SKM-1 (cell line): Measurements from ENCODE around the gene MGAT1.
"Not testable (repeated sequence)": the region's sequence is repeated elsewhere in the genome, so short reads cannot be mapped to it uniquely, and the experiment has no call there.

ENCODE experiments used
- DNase-seq: peaks from one replicate; lab custom pipeline; 2025; ENCODE audit not compliant: unreplicated experiment; lab: John Stamatoyannopoulos, UW

The MGAT1 gene

DNA sequence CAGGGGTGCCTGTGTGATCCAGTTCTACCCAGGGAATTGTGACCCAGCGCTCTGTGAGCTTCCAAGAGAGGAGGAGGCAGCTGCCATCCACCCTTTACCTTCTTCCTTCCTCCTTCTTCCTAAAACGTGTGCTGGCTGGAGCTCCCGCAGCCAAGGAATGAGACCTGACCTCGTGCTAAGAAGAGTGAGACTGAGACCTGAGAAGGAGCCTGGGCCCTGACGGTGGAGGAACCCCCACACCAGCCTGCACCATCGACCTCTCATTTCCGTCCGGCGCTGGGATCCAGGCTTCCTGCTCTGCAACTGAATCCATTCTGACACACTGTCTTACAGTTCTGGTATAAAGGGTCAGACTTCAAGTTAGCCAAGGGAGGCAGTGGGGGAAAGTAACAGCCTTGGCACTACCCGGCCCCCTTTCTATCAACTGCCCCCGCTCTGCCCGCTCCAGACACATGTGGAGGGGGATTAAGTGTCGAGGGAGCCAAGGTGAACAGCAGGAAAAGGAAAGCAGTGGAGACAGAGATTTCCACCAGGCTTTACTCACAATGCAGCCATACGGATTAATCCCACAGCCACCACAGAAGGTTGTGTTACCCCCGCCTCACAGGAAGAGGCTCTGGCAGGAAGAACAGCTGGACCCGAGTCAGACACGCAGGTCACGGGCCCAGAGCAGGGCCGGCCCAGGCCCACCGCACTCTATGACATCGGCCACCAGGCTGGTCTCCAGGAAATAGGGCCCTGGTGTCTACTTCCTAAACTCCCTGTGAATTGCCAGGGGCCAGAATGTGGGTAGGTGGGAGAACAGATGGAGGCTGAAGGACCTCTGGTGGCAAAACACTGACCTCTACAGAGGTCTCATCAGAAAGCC is 15.8 kb downstream of the MGAT1 start:
- DNase-seq = no peak

DNA sequence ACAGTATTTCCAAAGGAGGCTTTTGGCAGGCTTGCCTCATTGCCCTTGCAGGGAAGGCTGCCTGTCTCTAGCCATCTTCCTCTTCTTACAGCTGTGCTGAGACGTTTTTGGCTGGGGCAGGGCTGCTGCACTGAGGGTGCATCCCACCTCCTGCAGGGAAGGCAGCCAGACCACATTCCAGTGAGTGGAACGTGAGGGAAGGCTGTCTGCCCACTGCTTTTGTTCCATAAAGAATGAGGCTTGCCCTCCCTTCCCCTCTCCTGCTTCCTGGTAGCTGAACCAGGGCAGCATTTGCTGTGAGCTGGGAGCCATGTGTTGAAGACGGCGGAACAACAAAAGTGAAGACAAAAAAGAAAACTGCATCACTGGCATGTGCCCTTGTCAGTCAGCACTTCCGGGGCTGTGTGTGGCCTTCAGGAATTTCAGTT is 16.8 kb downstream of the MGAT1 start:
- no peak for DNase-seq

- no peak for DNase-seq
These were observed 17.4 kb downstream of the MGAT1 start for GRCh38 chr5:180785121-180785781.

DNA sequence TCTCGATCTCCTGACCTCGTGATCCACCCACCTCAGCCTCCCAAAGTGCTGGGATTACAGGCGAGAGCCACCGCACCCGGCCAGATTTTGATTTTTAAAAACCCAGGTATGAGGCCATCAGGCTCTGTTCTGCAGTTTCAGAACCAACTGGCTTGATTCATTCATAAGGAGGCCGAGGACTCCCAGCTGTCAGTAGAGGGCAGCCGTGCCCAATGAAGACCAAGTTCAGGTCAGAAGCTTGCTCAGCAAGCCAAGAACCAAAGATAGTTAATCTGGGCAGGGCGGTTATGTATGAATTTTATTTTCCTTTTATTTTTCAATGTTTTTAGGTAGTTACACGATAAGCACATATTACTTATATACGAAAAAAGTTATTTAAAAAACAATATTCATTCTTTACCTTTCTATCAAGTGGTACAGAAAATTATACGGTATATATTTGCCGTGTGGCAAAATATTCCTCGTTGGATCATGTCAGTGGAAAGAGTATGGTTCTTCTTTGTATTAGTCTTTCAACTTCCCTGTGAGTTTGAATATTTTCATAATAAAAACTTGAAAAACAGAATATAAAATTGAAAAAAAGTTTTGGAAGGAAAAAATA is 18.0 kb downstream of the MGAT1 start:
- DNase-seq = no peak

DNA sequence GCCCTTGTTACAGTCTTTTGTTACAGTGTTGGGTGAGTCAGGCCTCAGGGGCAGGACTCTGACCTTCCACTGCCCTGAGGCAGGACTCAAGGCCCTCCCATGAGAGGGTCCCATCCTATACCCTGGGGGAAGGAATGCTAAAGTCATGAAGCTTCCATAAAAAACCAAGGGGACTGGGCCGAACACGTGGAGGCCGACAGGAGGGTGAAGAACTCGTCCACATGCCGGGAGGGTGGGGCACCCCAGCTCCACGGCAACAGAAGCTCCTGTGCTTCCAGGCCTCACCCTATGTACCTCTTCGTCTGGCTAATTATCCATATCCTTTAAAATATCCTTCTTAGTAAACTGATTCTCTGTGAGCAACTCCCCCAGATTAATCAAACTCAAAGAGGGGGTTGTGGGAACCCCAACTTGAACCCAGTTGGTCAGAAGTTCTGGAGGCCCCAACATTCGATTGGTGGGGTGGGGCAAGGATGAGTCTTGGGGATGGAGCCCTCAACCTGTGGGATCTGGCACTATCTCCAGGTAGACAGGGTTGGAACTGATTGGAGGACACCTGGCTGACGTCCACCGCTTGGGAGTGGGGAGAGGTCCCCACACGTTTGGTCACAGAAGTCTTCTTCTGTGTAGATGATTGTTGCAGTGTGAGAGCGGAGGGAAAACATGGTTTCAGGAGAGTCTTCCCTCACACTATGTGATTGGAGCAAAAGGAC is 19.1 kb downstream of the MGAT1 start:
- DNase-seq = no peak

DNA sequence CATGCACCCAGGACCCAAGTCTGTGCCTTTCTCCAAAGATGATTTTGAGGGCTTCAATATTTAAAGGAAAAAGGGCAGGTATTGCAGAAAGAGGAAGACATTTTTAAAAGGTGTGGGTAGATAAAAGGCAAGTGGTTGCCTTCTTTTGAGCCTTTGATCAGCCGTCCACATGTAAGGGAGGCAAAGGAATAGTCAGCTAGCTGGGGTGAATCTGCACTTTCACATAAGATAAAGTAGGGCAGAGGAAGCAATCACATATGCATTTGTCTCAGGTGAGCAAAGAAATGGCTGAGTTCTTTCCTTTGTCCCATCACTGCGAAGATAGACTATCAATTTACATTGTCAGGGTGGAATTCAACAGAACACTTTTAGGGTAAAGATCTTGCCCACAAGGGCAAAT is 19.9 kb downstream of the MGAT1 start:
- DNase-seq = no peak

DNA sequence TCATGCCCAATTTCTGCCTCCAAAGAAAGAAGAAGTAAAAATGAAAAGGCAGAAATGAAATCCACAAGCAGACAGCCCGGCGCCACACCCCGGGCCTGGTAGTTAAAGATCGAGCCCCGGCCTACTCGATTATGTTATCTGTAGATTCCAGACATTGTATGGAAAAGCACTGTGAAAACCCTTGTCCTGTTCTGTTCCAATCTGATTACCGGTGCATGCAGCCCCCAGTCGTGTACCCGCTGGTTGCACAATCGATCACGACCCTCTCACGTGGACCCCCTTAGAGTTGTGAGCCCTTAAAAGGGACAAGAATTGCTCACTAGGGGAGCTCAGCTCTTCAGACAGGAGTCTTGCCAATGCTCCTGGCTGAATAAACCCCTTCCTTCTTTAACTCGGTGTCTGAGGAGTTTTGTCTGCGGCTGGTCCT is 20.7 kb downstream of the MGAT1 start:
- not testable (repeated sequence) for DNase-seq

DNA sequence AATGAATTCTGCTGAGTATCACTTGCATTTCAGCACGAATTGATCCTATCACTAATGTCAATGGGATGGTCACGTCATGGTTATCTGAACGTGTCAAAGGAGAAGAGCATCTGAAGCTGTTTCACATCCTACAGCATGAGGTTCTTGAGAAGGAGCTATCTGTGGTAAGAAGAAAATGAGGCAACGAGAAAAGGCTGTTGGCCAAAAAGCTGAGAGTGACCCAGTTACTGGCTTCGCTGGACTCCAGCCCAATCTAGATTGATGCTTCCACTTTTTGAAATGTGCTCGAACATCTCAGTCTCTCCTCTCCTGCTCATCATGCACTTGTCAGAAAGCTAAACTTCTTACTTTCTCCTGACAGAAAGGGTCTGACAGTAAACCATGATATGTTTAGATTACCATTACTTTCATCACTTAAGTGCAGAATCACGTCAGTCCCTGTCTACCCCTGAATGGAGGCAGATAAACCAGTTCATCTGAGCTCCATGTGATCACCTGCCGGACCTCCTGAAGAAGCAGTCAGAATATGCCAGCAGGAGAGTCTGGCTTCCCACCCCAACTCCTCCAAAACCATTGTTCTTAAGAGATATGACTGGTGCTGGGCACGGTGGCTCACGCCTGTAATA is 22.5 kb downstream of the MGAT1 start:
- DNase-seq = no peak

DNA sequence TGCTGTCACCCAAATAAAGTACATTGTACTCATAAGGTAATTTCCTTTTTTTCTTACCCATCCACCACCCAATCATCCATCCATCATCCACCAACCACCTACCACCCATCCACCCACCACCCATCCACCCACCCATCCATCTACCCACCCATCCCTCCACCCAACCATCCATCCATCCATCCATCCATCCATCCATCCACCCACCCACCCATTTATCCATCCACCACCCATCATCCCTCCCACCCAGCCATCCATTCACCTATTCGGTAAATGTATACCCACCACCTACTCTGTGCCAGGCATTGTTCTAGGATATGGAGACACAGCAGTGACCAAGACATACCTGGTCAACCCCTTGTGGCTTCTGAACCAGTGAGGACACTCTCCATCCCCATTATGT is 25.1 kb downstream of the MGAT1 start:
- DNase-seq = no peak

GRCh38 chr5:180776376-180776775 is 26.2 kb downstream of the MGAT1 start:
- no peak for DNase-seq

GRCh38 chr5:180775624-180776023 is 27.0 kb downstream of the MGAT1 start:
- DNase-seq = no peak

DNA sequence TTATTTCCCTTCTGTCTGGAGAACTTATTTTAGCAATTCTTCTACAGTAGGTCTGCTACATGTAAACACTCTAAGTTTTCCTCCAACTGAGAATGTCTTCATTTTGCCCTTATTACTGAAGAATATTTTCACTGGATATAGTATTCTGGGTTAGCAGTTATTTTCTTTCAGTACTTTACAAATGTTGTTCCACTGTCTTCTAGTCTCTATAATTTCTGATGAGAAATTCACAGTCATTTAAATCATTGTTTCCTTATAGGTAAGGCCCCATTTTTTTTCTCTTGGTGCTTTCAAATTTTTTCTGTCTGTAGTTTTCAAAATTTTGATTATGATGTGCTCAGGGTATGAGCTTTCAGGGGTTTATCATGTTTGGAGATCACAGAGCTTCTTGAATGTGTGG is 30.8 kb downstream of the MGAT1 start:
- no peak for DNase-seq

- no peak for DNase-seq
These were observed 32.8 kb downstream of the MGAT1 start for GRCh38 chr5:180769821-180770220.

GRCh38 chr5:180755601-180756000 is 47.0 kb downstream of the MGAT1 start:
- DNase-seq = no peak

DNA sequence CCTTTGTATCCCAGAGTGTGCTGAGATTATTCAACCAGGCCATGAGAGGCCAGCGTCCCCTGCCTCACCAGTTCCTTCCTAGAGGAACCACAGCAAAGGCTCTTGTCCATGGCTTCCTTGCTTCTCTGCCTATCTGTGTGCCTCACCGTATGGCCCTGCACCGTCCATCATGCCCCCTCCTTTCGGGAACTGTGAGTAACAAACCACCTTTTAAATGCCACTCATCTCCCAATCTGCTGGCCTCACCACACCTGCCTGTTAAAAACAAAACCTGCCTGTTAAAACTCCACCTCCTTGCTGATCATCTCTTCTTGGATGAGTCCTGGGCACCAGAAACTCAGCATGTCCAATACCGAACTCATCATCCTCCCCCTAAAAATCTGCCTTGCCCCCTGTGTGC is 58.4 kb downstream of the MGAT1 start:
- DNase-seq = no peak

- DNase-seq = no peak
These were observed 59.9 kb downstream of the MGAT1 start for GRCh38 chr5:180742727-180743126.

DNA sequence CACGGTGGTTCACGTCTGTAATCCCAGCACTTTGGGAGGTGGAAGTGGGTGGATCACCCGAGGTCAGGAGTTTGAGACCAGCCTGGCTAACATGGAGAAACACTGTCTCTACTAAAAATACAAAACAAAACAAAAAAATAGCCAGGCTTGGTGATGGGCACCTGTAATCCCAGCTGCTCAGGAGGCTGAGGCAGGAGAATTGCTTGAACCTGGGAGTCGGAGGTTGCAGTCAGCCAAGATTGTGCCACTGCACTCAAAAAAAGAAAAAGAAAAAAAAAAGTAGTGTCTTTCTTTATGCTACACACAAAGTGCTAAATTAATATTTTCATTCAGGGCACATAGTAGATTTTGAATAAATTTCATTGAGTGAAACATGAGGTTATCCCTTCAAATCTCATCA is 61.7 kb downstream of the MGAT1 start:
- DNase-seq = not testable (repeated sequence)

DNA sequence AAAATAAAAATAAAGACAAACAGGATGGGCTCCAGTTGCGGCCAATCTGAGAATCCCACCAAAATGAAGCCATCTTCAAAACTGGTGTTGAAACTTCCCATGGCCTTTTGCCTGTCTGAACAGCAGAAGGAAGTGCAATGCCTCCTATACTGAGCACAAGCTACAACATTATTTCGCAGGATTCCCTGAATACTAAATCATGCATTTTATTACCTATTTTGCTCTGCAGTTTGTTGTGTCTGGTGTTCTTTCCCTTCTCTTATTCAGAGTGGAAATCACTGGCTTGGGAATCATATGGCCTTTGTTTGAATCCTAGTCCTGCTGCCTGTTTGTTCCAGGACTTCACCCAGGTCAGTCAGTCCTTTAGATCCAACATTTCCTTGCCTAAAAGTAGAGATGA is 62.6 kb downstream of the MGAT1 start, which contains the start of gene OR2Y1:
TSS of gene OR2Y1 (minus strand) at position 101 of the 400 bp plus-strand sequence. CDS start at position 101, 0 bp downstream.
- DNase-seq = no peak

GRCh38 chr5:180739271-180739670 is 63.3 kb downstream of the MGAT1 start:
- no peak for DNase-seq

GRCh38 chr5:180736536-180736935 is 66.1 kb downstream of the MGAT1 start:
- DNase-seq = no peak
